Gastrocnemius medialis (tissue), 4 donors: ENCODE data around the gene SBSN.

Experiments used
- CTCF ChIP-seq, 5 experiments: fragments of 450-650 bp in 3 of 5; fragments of 200-600 bp in 2 of 5; sonication (generic) in 2 of 5; IDR thresholded peaks in 4 of 5; conservative IDR thresholded peaks in 1 of 5; 1 replicate in 4 of 5; 2 replicates in 1 of 5; pipeline ENCODE4 v1.5.1; 2016 to 2019; ENCODE audit warnings: antibody characterized with exemption in 5 of 5, mild to moderate bottlenecking in 3 of 5, moderate library complexity in 3 of 5
- POLR2A ChIP-seq, 2 donors: fragments of 450-650 bp; IDR thresholded peaks; one replicate each; pipeline ENCODE4 v1.6.1; 2017; ENCODE audit warnings: antibody characterized with exemption in 2 of 2, mild to moderate bottlenecking in 2 of 2, moderate library complexity in 2 of 2

GRCh38 chr19:35546532-35546931 lies 18.4 kb upstream of the SBSN start:
- no peak for TF ChIP-seq CTCF (IDR thresholded peaks at IDR 0.05 in 4 of 5, conservative IDR thresholded peaks at IDR 0.05 in 1 of 5)
- no peak for TF ChIP-seq POLR2A (IDR thresholded peaks at IDR 0.05)
